Lower lobe of right lung (tissue), 2 donors: ENCODE results near the gene PCGF3. TPM values are rescaled to one million over a fixed set of nuclear protein-coding genes. Genes with fewer than 3 reads are reported as not detected.
"Not testable (repeated sequence)": the region's sequence is repeated elsewhere in the genome, so short reads cannot be mapped to it uniquely, and the experiment has no call there.

Experiments
- ATAC-seq, 2 donors: fragments of 200-7000 bp; cut with Tn5 transposase; one replicate each; pipeline ENCODE4 v1.9.1; 2020 to 2022; ENCODE audit warnings: mild to moderate bottlenecking in 2 of 2, moderate library complexity in 2 of 2
- DNase-seq: peaks from one replicate; pipeline ENCODE4 v3.0.0-alpha.2; 2020
- H3K27ac ChIP-seq: fragments of 200-600 bp; one replicate; pipeline ENCODE4 v1.8.0; 2022
- H3K27me3 ChIP-seq: fragments of 200-600 bp; one replicate; pipeline ENCODE4 v1.8.0; 2022; ENCODE audit warnings: low read depth
- H3K36me3 ChIP-seq: fragments of 200-600 bp; one replicate; pipeline ENCODE4 v1.8.0; 2022; ENCODE audit warnings: mild to moderate bottlenecking
- H3K4me1 ChIP-seq: fragments of 200-600 bp; one replicate; pipeline ENCODE4 v1.8.0; 2022
- H3K4me3 ChIP-seq: fragments of 200-600 bp; one replicate; pipeline ENCODE4 v1.8.0; 2022; ENCODE audit warnings: mild to moderate bottlenecking
- H3K9me3 ChIP-seq: fragments of 200-600 bp; one replicate; pipeline ENCODE4 v1.8.0; 2022
- CTCF ChIP-seq: fragments of 200-600 bp; IDR thresholded peaks from one replicate; pipeline ENCODE4 v1.8.0; 2022; ENCODE audit warnings: antibody characterized with exemption, mild to moderate bottlenecking
- intact Hi-C: fragments of 100-400 bp; cut with DNase I; formaldehyde crosslinking; loops from one replicate; pipeline ENCODE4 v1.11.0; 2022
- total RNA-seq: library from RNA; stranded (reverse); fragmentation: NEBNext Ultra II Directional; extraction: Animal tissue kit (Norgen Biotek cat#: 25700); gene quantifications from one replicate; pipeline ENCODE4 v1.2.1, GENCODE V29; 2021
- donor health status: DM: no; HTN: yes; CAD: no; lungs with severe emphysema.

PCGF3 gene
- total RNA-seq, 1 donor from 2014 or later, result 44.8 TPM

GRCh38 chr4:702618-703048 is 3.0 kb upstream of the PCGF3 start:
- Histone ChIP-seq H3K36me3 (no peaks in the 10 kb centered on the region), H3K4me1 (peaks cover 11% of the 10 kb centered on the region), H3K9me3 (no peaks in the 10 kb centered on the region), H3K4me3 (no peak overlapping the region), H3K27ac (no peak overlapping the region), H3K27me3 (no peaks in the 10 kb centered on the region)
- intact Hi-C loops, result no loop called here
- ATAC-seq (no peak), DNase-seq (no peak)
- TF ChIP-seq CTCF, result no peak

DNA sequence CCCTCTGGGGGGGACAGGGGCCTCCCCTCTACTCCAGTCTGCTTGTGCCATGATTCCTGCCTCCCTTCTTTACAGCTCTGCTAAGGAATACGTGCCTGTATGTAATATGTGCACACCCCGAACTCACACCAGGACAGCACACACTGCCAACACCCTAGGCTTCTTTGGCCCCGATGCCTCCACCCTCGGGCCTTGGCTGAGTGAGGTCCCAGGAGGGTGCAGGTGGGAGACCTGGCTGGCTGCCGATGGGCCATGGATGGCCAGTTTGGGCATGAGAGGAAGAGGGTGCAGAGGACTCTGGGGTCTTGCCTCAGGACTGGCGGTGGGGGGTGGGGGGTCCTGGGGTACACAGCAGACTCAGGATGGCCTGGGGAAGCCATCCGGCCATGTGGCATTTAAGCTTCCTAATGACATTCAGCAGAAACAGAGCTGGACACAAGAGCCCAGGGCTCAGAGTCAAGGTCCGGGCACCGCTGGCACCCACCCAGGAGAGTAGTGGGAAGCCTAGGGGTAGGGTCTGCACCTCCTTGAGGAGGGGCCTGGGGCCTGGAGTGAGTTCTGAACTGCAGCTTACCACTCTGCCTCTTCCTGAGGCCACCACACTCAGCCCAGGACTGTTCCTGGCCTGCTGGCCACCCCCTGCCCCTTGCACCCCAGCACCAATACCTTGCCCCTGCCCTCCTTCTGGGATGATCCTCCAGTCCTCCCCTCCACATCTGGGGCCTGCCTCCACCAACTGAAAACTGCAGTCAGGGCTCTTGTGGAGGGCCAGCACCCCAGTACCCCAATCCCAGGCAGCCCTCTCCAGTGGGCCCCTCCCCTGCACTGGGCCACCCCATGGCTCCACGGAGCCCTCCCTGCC is 2.1 kb upstream of the PCGF3 start:
- Histone ChIP-seq H3K27ac (no peak overlapping the region), H3K4me1 (peaks cover 19% of the 10 kb centered on the region), H3K4me3 (no peak overlapping the region), H3K36me3 (no peaks in the 10 kb centered on the region), H3K27me3 (no peaks in the 10 kb centered on the region), H3K9me3 (no peaks in the 10 kb centered on the region)
- no peak for ATAC-seq
- TF ChIP-seq CTCF, result no peak
- no peak for DNase-seq
- intact Hi-C loops, result no loop called here

DNA sequence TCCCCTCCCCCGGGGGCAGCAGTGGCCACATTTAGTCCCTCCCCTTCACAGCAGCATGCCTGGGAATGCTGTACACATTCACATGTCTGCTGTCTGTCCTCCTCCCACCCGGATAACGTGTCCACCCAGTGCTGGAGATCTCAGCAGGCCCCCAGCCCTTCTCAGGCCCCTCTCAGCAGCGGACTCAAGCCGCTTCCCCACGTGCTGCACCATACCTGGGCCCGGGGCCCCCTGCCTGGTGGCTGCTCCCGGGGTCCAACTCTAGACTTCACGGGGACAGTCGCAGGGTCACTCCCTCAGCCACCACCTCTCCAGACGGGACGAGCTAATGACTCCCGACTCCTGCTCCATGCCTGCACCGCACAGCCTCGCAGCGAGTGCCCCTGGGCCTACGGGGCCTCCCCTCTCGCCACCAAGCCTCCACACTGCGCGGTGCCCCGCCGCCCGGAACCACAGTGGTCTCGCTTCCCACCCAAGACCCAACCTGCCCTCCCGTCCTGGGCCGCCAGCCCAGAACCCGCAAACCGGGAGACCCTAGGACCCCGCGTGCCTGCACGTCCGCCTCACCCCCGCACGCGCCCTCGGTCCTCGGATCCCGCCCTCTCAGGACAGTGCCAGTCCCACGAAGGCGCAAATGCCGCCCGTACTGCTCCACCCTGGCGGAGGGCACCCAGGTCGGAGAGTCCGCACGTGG is 1.3 kb upstream of the PCGF3 start:
- intact Hi-C loops, result no loop called here
- H3K9me3 ChIP-seq, result no peaks in the 10 kb centered on the region
- DNase-seq (no peak), ATAC-seq (no peak)
- TF ChIP-seq CTCF, result no peak
- H3K4me3 ChIP-seq, result no peak overlapping the region
- H3K27me3 ChIP-seq, result no peaks in the 10 kb centered on the region
- H3K27ac ChIP-seq, result no peak overlapping the region
- no peaks in the 10 kb centered on the region for H3K36me3 ChIP-seq
- peaks cover 24% of the 10 kb centered on the region for H3K4me1 ChIP-seq

DNA sequence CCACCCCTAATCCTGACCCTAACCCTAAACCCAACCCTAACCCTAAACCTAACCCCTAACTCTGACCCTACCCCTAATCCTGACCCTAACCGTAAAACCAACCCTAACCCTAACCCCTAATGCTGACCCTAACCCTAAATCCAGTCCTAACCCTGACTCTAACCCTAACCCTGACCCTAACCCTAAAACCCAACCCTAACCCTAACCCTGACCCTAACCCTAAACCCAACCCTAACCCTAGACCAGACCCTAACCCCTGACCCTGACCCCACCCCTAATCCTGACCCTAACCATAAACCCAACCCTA is 708 bp upstream of the PCGF3 start:
- Histone ChIP-seq H3K27ac (peak overlapping the region; percentile 91), H3K36me3 (no peaks in the 10 kb centered on the region), H3K9me3 (no peaks in the 10 kb centered on the region), H3K27me3 (no peaks in the 10 kb centered on the region), H3K4me1 (peaks cover 25% of the 10 kb centered on the region), H3K4me3 (peak overlapping the region; percentile 88)
- ATAC-seq, result no peak
- no peak for TF ChIP-seq CTCF
- intact Hi-C loops, result no loop called here
- DNase-seq, result no peak

DNA sequence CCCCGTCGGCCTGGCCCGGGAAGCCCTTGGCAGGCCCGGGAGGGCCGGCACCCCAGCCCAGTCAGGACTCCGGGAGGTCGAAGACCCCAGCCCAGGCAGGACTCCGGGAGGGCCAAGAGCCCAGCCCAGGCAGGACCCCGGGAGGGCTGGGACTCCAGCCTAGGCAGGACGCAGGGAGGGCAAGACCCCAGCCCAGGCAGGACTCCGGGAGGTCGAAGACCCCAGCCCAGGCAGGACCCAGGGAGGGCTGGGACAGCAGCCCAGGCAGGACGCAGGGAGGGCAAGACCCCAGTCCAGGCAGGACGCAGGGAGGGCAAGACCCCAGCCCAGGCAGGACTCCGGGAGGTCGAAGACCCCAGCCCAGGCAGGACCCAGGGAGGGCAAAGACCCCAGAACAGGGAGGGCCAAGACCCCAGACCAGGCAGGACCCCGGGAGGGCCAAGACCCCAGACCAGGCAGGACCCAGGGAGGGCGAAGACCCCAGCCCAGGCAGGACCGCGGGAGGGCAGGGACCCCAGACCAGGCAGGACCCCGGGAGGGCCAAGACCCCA is 526 bp downstream of the PCGF3 start:
- not testable (repeated sequence) for H3K9me3 ChIP-seq

More for the DNA sequence above, 526 bp downstream of the PCGF3 start:
- Histone ChIP-seq H3K4me1 (peaks cover 24% of the 10 kb centered on the region), H3K27ac (peak overlapping the region; percentile 91), H3K4me3 (peak overlapping the region; percentile 88)
- DNase-seq, ATAC-seq, H3K27me3 ChIP-seq, intact Hi-C loops, H3K36me3 ChIP-seq: not testable (repeated sequence)
